GM12878 (cell line): Measurements from ENCODE around the gene PRIMPOL. TPM values are rescaled to one million over a fixed set of nuclear protein-coding genes. Genes with fewer than 3 reads are reported as not detected.

Source experiments
- ATAC-seq: fragments of 200-7000 bp; cut with Tn5 transposase; 3 replicates; pipeline ENCODE4 v1.9.1; 2020; ENCODE audit warnings: mild to moderate bottlenecking, moderate library complexity
- BruUV-seq: library from RNA; stranded (reverse); fragments of 400-500 nt; replicated peaks from 2 replicates; lab custom pipeline; 2021; lab: Mats Ljungman, UMichigan
- CTCF ChIA-PET: fragments of 300-600 bp; sonication (Branson Sonifier 250); formaldehyde crosslinking; extraction: SDS; loops from one replicate; lab custom pipeline; 2021; ENCODE audit warnings: inconsistent platforms; lab: Yijun Ruan, JAX
- POLR2A ChIA-PET: fragments of 350-600 bp; formaldehyde crosslinking; extraction: SDS; loops from one replicate; lab custom pipeline; 2021; ENCODE audit warnings: inconsistent platforms; lab: Charles Lee
- RAD21 ChIA-PET: fragments of 300-600 bp; sonication (Branson Sonifier 250); formaldehyde crosslinking; loops from one replicate; lab custom pipeline; 2023; ENCODE audit warnings: antibody characterized with exemption; ENCODE audit not compliant: unreplicated experiment; lab: Charles Lee
- SMC1A ChIA-PET: fragments of 300-600 bp; sonication (Branson Sonifier 250); formaldehyde crosslinking; loops from one replicate; lab custom pipeline; 2023; ENCODE audit not compliant: unreplicated experiment, uncharacterized antibody; lab: Charles Lee
- DNase-seq: peaks from one replicate; pipeline ENCODE4 v3.0.0-alpha.2; 2011; ENCODE audit warnings: low read depth, low spot score
- FAIRE-seq: peaks from 3 replicates; lab custom pipeline; 2011; peaks lifted over from hg19 to GRCh38; lab: Jason Lieb, UNC
- H2AFZ ChIP-seq: 2 replicates; pipeline ENCODE4 v1.6.0; 2011; ENCODE audit warnings: low read depth, low read length, control low read depth; ENCODE audit not compliant: control insufficient read depth
- H3K27ac ChIP-seq: 2 replicates; pipeline ENCODE4 v1.5.1; 2011; ENCODE audit warnings: control low read depth; ENCODE audit not compliant: control insufficient read depth, insufficient read depth
- H3K27me3 ChIP-seq, 2 experiments: replicated peaks in 1 of 2; 2 replicates each; pipeline versions ENCODE4 v1.6.0 to v1.6.1; 2011; ENCODE audit warnings: low read length in 1 of 2; ENCODE audit not compliant: control insufficient read depth in 2 of 2, insufficient read depth in 2 of 2
- H3K36me3 ChIP-seq, 2 experiments: 2 replicates each; pipeline ENCODE4 v1.5.1; 2011; ENCODE audit warnings: low read length in 1 of 2; ENCODE audit not compliant: control insufficient read depth in 2 of 2, insufficient read depth in 2 of 2
- H3K4me1 ChIP-seq: 2 replicates; pipeline ENCODE4 v1.6.1; 2011; ENCODE audit warnings: mild to moderate bottlenecking, low read length, moderate library complexity, mixed read lengths; ENCODE audit not compliant: control insufficient read depth, insufficient read depth
- H3K4me2 ChIP-seq: 2 replicates; pipeline ENCODE4 v1.6.0; 2011; ENCODE audit warnings: control low read depth; ENCODE audit not compliant: control insufficient read depth, insufficient read depth
- H3K4me3 ChIP-seq: fragments of 200-600 bp; sonication (generic); 2 replicates; pipeline ENCODE4 v1.5.1; 2016
- H3K79me2 ChIP-seq: 2 replicates; pipeline ENCODE4 v1.6.0; 2011; ENCODE audit warnings: low read length; ENCODE audit not compliant: control insufficient read depth, insufficient read depth
- H3K9ac ChIP-seq: 2 replicates; pipeline ENCODE4 v1.8.0; 2011; ENCODE audit warnings: low read length, control low read depth, mixed read lengths; ENCODE audit not compliant: control insufficient read depth, insufficient read depth
- H3K9me3 ChIP-seq: replicated peaks from 3 replicates; pipeline ENCODE4 v1.5.1; 2011; ENCODE audit warnings: mild to moderate bottlenecking, low read length; ENCODE audit not compliant: control insufficient read depth, insufficient read depth
- H4K20me1 ChIP-seq: 2 replicates; pipeline ENCODE4 v1.6.0; 2011; ENCODE audit not compliant: control insufficient read depth, insufficient read depth
- EGR1 ChIP-seq, 2 experiments: IDR thresholded peaks; 1 replicate in 1 of 2; 2 replicates in 1 of 2; pipeline ENCODE4 v1.6.1; 2011 to 2012; ENCODE audit warnings: low read depth in 2 of 2, low read length in 2 of 2, borderline replicate concordance in 1 of 2, mild to moderate bottlenecking in 1 of 2, moderate library complexity in 1 of 2
- ESRRA ChIP-seq: IDR thresholded peaks from 2 replicates; pipeline ENCODE4 v1.6.1; 2012; ENCODE audit warnings: mild to moderate bottlenecking, low read length, improper control_type of control experiment
- HSF1 ChIP-seq: fragments of 150-350 bp; IDR thresholded peaks from 2 replicates; pipeline ENCODE4 v1.6.1; 2014; ENCODE audit warnings: mild to moderate bottlenecking, low read depth, low read length
- NBN ChIP-seq: fragments of 450-650 bp; IDR thresholded peaks from 2 replicates; pipeline ENCODE4 v1.6.1; 2016
- RELB ChIP-seq: fragments of 450-650 bp; IDR thresholded peaks from 2 replicates; pipeline ENCODE4 v1.6.1; 2017; ENCODE audit warnings: low read depth, mild to moderate bottlenecking, moderate library complexity
- ZNF207 ChIP-seq: fragments of 450-650 bp; IDR thresholded peaks from 2 replicates; pipeline ENCODE4 v1.6.1; 2014; ENCODE audit warnings: antibody characterized with exemption, mild to moderate bottlenecking, borderline replicate concordance
- ZNF592 ChIP-seq: fragments of 450-650 bp; IDR thresholded peaks from 2 replicates; pipeline ENCODE4 v1.6.1; 2017; ENCODE audit warnings: mild to moderate bottlenecking, moderate library complexity
- WGBS: methylation state at CpG from one replicate; pipeline ENCODE4 v1.1.6; 2016; ENCODE audit warnings: low lambda C conversion rate; ENCODE audit not compliant: insufficient replicate concordance, insufficient coverage; ENCODE audit errors: missing lambda C conversion rate; 5-methylcytosine and 5-hydroxymethylcytosine counted together
- in situ Hi-C: fragments of 300-500 bp; cut with MboI; formaldehyde crosslinking; loops from 9 replicates; pipeline ENCODE4 v1.14.3; 2018; ENCODE audit warnings: mixed read lengths
- intact Hi-C: fragments of 100-400 bp; cut with micrococcal nuclease; formaldehyde crosslinking; loops from one replicate; pipeline ENCODE4 v1.14.2; 2022; ENCODE audit not compliant: unreplicated experiment
- polyA plus RNA-seq, 11 experiments: library from polyadenylated mRNA; depleted of rRNA in 4 of 11; unstranded in 6 of 11; stranded (reverse) in 5 of 11; fragments of >200 nt; fragmentation: Nextera tagmentation in 4 of 11; fragmentation: Illumina TruSeq in 1 of 11; extraction: Ambion mirVana in 4 of 11; extraction: Trizol in 1 of 11; gene quantifications; 1 replicate in 1 of 11; 2 replicates in 10 of 11; pipeline versions ENCODE4 v1.2.1 to v1.2.3, GENCODE V29; 2011 to 2016; ENCODE audit warnings: inconsistent platforms in 2 of 11, missing spikeins in 2 of 11, low read depth in 1 of 11
- total RNA-seq, 4 experiments: library from RNA; depleted of rRNA in 3 of 4; stranded (reverse); fragments of >200 nt in 3 of 4; fragmentation: Illumina TruSeq in 1 of 4; extraction: Trizol in 1 of 4; gene quantifications; 2 replicates each; pipeline versions ENCODE4 v1.2.1 to v1.2.3, GENCODE V29; 2013 to 2021
- TF ChIP-seq, protein P1 (sequence below): IDR thresholded peaks from 2 replicates; pipeline ENCODE4 v1.6.1; 2011; ENCODE audit warnings: low read depth, low read length, improper control_type of control experiment, borderline replicate concordance

PRIMPOL gene
- total and polyA plus RNA-seq, 10 of the 15 experiments (the other 5 are each of a cell fraction or from before 2014, with no cell fraction given) = 10.6 to 23.7 (median 14.0) TPM

- POLR2A ChIA-PET = no interaction called here
- no peak for DNase-seq
- TF ChIP-seq RELB = no peak
- Histone ChIP-seq H3K9me3 (no peaks in the 10 kb centered on the region), H3K4me3 (no peak overlapping the region), H3K4me1 (no peaks in the 10 kb centered on the region), H3K4me2 (no peak overlapping the region), H3K9ac (no peak overlapping the region), H3K27me3 (no peaks in the 10 kb centered on the region), H4K20me1 (no peaks in the 10 kb centered on the region), H3K79me2 (no peaks in the 10 kb centered on the region), H3K36me3 (peaks cover 3 to 19% of the 10 kb centered on the region in 2 experiments; a peak in 3 of 4 replicates), H2AFZ (no peak overlapping the region), H3K27ac (no peak overlapping the region)
- ATAC-seq = no peak
- in situ Hi-C loops = no loop called here
- no peak for FAIRE-seq
- intact Hi-C loops = no loop called here
- WGBS = 92% methylated on average over 9 of the region's 9 CpGs
- RAD21 ChIA-PET = no interaction called here
- SMC1A ChIA-PET = no interaction called here
- CTCF ChIA-PET = no interaction called here
- BruUV-seq = no TSS peak
These were observed 21.6 kb downstream of the PRIMPOL start for GRCh38 chr4:184671101-184671500.

DNA sequence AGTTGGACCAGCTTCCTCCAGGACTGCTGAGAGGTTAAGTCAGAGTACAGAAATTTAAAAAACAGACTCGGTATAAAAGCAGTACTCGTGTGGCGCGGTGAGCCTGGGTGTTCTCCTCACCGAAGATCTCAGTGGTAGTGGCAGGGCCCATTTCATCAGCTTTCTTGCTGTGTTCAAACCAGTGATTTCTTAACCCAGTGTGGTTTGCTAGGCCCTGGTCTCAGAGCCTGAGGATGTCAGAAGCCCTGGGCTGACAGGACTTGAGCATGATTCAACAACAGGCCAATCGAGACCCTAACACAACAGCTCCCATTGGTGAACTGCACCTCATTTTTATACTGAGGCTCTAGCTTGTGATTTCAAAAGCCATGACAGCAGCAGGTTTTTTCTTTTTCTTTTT, 23.2 kb downstream of the PRIMPOL start:
- Histone ChIP-seq H3K9ac (no peak overlapping the region), H4K20me1 (no peaks in the 10 kb centered on the region), H3K4me2 (no peak overlapping the region), H3K27ac (no peak overlapping the region), H3K27me3 (no peaks in the 10 kb centered on the region), H3K36me3 (peaks cover 3 to 19% of the 10 kb centered on the region in 2 experiments; a peak in 3 of 4 replicates), H3K9me3 (no peaks in the 10 kb centered on the region), H3K4me1 (no peaks in the 10 kb centered on the region), H3K4me3 (no peak overlapping the region), H3K79me2 (no peaks in the 10 kb centered on the region), H2AFZ (no peak overlapping the region)
- RAD21 ChIA-PET = interaction anchor here (1.0 kb wide), 1 partner anchor 364 kb away, joined by 3 read pairs; no protein-coding TSS in a partner anchor
- over 99% methylated on average over 6 of the region's 6 CpGs for WGBS
- FAIRE-seq (no peak), DNase-seq (no peak), ATAC-seq (no peak)
- CTCF ChIA-PET = no interaction called here
- intact Hi-C loops = no loop called here
- SMC1A ChIA-PET = no interaction called here
- BruUV-seq = no TSS peak
- in situ Hi-C loops = no loop called here
- POLR2A ChIA-PET = interaction anchor here (0.6 to 1.2 kb wide), 2 partner anchors 10 to 1468 kb away, joined by 3 read pairs; no protein-coding TSS in a partner anchor
- TF ChIP-seq ZNF592 = no peak
- TF ChIP-seq EGR1 (IDR thresholded peaks at IDR 0.05; ENCODE audit: borderline replicate concordance in 1 of 2, low read depth in 2 of 2, low read length in 2 of 2) = no peak
- TF ChIP-seq ESRRA = no peak
- TF ChIP-seq NBN = no peak
- no peak for TF ChIP-seq ZNF207
- no peak for TF ChIP-seq HSF1
- TF ChIP-seq, protein P1, sequence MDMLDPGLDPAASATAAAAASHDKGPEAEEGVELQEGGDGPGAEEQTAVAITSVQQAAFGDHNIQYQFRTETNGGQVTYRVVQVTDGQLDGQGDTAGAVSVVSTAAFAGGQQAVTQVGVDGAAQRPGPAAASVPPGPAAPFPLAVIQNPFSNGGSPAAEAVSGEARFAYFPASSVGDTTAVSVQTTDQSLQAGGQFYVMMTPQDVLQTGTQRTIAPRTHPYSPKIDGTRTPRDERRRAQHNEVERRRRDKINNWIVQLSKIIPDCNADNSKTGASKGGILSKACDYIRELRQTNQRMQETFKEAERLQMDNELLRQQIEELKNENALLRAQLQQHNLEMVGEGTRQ = no peak
